HEK293 (cell line): ENCODE measurements around the gene LPP.

Experiments used
- CTCF ChIA-PET: fragments of 350-600 bp; formaldehyde crosslinking; extraction: SDS; loops from one replicate; lab custom pipeline; 2021; ENCODE audit warnings: antibody characterized with exemption; lab: Yijun Ruan, JAX
- POLR2A ChIA-PET: fragments of 300-600 bp; formaldehyde crosslinking; extraction: SDS; loops from one replicate; lab custom pipeline; 2020; ENCODE audit warnings: antibody characterized with exemption, inconsistent platforms; lab: Yijun Ruan, JAX
- H3K27ac ChIP-seq: fragments of 200-500 bp; sonication (Bioruptor generic); 2 replicates; pipeline ENCODE4 v1.5.1; 2014; ENCODE audit warnings: low read depth, low read length, control low read depth, inconsistent platforms; ENCODE audit errors: extremely low read depth
- H3K36me3 ChIP-seq, 2 experiments: fragments of 200-500 bp in 1 of 2; sonication (Bioruptor generic) in 1 of 2; 1 replicate in 1 of 2; 2 replicates in 1 of 2; pipeline ENCODE4 v1.5.1; 2014 to 2017; ENCODE audit warnings: inconsistent platforms in 2 of 2, low read length in 2 of 2; ENCODE audit not compliant: control insufficient read depth in 2 of 2, insufficient read depth in 1 of 2
- H3K4me1 ChIP-seq: fragments of 200-500 bp; sonication (Bioruptor generic); 2 replicates; pipeline ENCODE4 v1.5.1; 2014; ENCODE audit warnings: mild to moderate bottlenecking, low read length, inconsistent platforms; ENCODE audit not compliant: control insufficient read depth, insufficient read depth
- H3K4me3 ChIP-seq: 2 replicates; pipeline ENCODE4 v1.5.1; 2011; ENCODE audit warnings: low read depth, mild to moderate bottlenecking, control low read depth, low read length, moderate library complexity
- H3K9me3 ChIP-seq: fragments of 200-500 bp; sonication (Bioruptor generic); 2 replicates; pipeline ENCODE4 v1.5.1; 2014; ENCODE audit warnings: low read depth, low read length, inconsistent platforms; ENCODE audit not compliant: control insufficient read depth, insufficient read depth
- BCL11B ChIP-seq: fragments of 450-650 bp; formaldehyde crosslinking; IDR thresholded peaks from 2 replicates; pipeline ENCODE4 v1.5.1; 2016; ENCODE audit warnings: low read depth, missing biosample characterization, missing genetic modification characterization
- HOXC10 ChIP-seq: sonication (generic); formaldehyde crosslinking; IDR thresholded peaks from 2 replicates; pipeline ENCODE4 v1.8.1; 2023; ENCODE audit warnings: mild to moderate bottlenecking, missing genetic modification reagents
- KLF8 ChIP-seq: fragments of 450-650 bp; formaldehyde crosslinking; IDR thresholded peaks from 2 replicates; pipeline ENCODE4 v1.5.1; 2016; ENCODE audit warnings: missing biosample characterization, missing genetic modification characterization
- MYNN ChIP-seq: fragments of 450-650 bp; formaldehyde crosslinking; IDR thresholded peaks from 2 replicates; pipeline ENCODE4 v1.5.1; 2016; ENCODE audit warnings: missing biosample characterization, missing genetic modification characterization, borderline replicate concordance
- SCRT1 ChIP-seq: fragments of 450-650 bp; formaldehyde crosslinking; IDR thresholded peaks from 2 replicates; pipeline ENCODE4 v1.5.1; 2016; ENCODE audit warnings: missing biosample characterization, missing genetic modification characterization, borderline replicate concordance
- SETDB1 ChIP-seq: IDR thresholded peaks from one replicate; pipeline ENCODE4 v1.6.1; 2017; ENCODE audit warnings: mild to moderate bottlenecking, low read length, moderate library complexity, mixed read lengths; ENCODE audit not compliant: insufficient read length
- ZFP37 ChIP-seq: fragments of 450-650 bp; formaldehyde crosslinking; IDR thresholded peaks from 2 replicates; pipeline ENCODE4 v1.5.1; 2016; ENCODE audit warnings: missing biosample characterization, missing genetic modification characterization
- ZIC2 ChIP-seq: fragments of 450-650 bp; formaldehyde crosslinking; IDR thresholded peaks from 2 replicates; pipeline ENCODE4 v1.5.1; 2016; ENCODE audit warnings: missing biosample characterization, missing genetic modification characterization
- ZNF175 ChIP-seq: fragments of 450-650 bp; formaldehyde crosslinking; IDR thresholded peaks from 2 replicates; pipeline ENCODE4 v1.5.1; 2016; ENCODE audit warnings: missing biosample characterization, missing genetic modification characterization
- ZNF394 ChIP-seq: fragments of 450-650 bp; formaldehyde crosslinking; IDR thresholded peaks from 2 replicates; pipeline ENCODE4 v1.5.1; 2016; ENCODE audit warnings: missing biosample characterization, missing genetic modification characterization, mild to moderate bottlenecking, moderate library complexity, borderline replicate concordance
- ZNF473 ChIP-seq: fragments of 450-650 bp; formaldehyde crosslinking; IDR thresholded peaks from 2 replicates; pipeline ENCODE4 v1.5.1; 2017; ENCODE audit warnings: missing biosample characterization, missing genetic modification characterization
- ZNF658 ChIP-seq: fragments of 450-650 bp; formaldehyde crosslinking; IDR thresholded peaks from 2 replicates; pipeline ENCODE4; 2016; ENCODE audit warnings: missing biosample characterization, missing genetic modification characterization
- ZNF664 ChIP-seq: fragments of 450-650 bp; formaldehyde crosslinking; IDR thresholded peaks from 2 replicates; pipeline ENCODE4 v1.5.1; 2016; ENCODE audit warnings: missing biosample characterization, missing genetic modification characterization
- ZNF747 ChIP-seq: fragments of 450-650 bp; formaldehyde crosslinking; IDR thresholded peaks from 2 replicates; pipeline ENCODE4 v1.5.1; 2016; ENCODE audit warnings: missing biosample characterization, missing genetic modification characterization
- ZSCAN16 ChIP-seq: fragments of 450-650 bp; formaldehyde crosslinking; IDR thresholded peaks from 2 replicates; pipeline ENCODE4 v1.5.1; 2016; ENCODE audit warnings: missing biosample characterization, missing genetic modification characterization
- TF ChIP-seq, protein P1 (sequence below): fragments of 450-650 bp; formaldehyde crosslinking; IDR thresholded peaks from 2 replicates; pipeline ENCODE4 v1.5.1; 2017; ENCODE audit warnings: missing biosample characterization, missing genetic modification characterization
- TF ChIP-seq, protein P2 (sequence below): fragments of 450-650 bp; formaldehyde crosslinking; IDR thresholded peaks from 2 replicates; pipeline ENCODE4 v1.5.1; 2016; ENCODE audit warnings: missing biosample characterization, missing genetic modification characterization
- TF ChIP-seq, protein P3 (sequence below): fragments of 450-650 bp; IDR thresholded peaks from 2 replicates; pipeline ENCODE4 v1.5.1; 2018; ENCODE audit warnings: missing biosample characterization, mild to moderate bottlenecking, missing genetic modification characterization
- TF ChIP-seq, protein P4 (sequence below): fragments of 450-650 bp; formaldehyde crosslinking; IDR thresholded peaks from 2 replicates; pipeline ENCODE4 v1.5.1; 2016; ENCODE audit warnings: missing biosample characterization, missing genetic modification characterization

The LPP gene

DNA sequence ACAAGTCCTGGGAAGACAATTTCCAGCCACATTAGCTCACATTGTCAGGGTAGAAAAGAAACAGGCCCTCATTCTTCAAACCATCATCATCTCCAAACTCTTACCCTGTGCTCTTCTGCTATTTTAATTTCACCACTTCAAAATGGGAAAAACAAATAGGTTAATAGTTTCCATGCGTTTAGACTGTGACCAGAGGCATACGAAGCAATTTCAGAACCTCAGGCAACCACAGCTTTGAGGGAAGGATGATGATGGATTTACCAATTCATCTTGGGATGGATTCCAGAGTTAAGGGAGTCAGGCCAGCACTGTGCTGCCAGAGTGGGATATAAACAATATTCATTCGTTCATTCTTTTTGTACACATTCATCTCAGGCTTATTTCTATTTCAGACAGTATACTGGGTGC lies 710.0 kb downstream of the LPP start:
- H3K27ac ChIP-seq: no peak overlapping the region
- no peak overlapping the region for H3K4me3 ChIP-seq
- peaks cover 0 to 6% of the 10 kb centered on the region in 2 experiments; a peak in 1 of 3 replicates for H3K36me3 ChIP-seq
- CTCF ChIA-PET: interaction anchor here (0.6 to 0.7 kb wide), 2 partner anchors 95 to 1032 kb away, joined by 3 read pairs; no protein-coding TSS in a partner anchor
- POLR2A ChIA-PET: no interaction called here
- no peaks in the 10 kb centered on the region for H3K9me3 ChIP-seq
- TF ChIP-seq, protein P1, sequence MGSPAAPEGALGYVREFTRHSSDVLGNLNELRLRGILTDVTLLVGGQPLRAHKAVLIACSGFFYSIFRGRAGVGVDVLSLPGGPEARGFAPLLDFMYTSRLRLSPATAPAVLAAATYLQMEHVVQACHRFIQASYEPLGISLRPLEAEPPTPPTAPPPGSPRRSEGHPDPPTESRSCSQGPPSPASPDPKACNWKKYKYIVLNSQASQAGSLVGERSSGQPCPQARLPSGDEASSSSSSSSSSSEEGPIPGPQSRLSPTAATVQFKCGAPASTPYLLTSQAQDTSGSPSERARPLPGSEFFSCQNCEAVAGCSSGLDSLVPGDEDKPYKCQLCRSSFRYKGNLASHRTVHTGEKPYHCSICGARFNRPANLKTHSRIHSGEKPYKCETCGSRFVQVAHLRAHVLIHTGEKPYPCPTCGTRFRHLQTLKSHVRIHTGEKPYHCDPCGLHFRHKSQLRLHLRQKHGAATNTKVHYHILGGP (tag by site-specific recombination): no peak
- TF ChIP-seq ZNF473 (tag by site-specific recombination) (no peak), SCRT1 (tag by site-specific recombination) (no peak), ZIC2 (tag by site-specific recombination) (no peak), ZNF747 (tag by site-specific recombination) (no peak), ZNF394 (tag by site-specific recombination) (no peak), MYNN (tag by site-specific recombination) (no peak), ZSCAN16 (no peak), KLF8 (tag by site-specific recombination) (no peak), ZNF658 (tag by site-specific recombination) (no peak), BCL11B (tag by site-specific recombination) (no peak), HOXC10 (CRISPR knock-in tag) (no peak), ZNF175 (tag by site-specific recombination) (no peak), SETDB1 (no peak), ZNF664 (tag by site-specific recombination) (no peak)
- TF ChIP-seq, protein P2, sequence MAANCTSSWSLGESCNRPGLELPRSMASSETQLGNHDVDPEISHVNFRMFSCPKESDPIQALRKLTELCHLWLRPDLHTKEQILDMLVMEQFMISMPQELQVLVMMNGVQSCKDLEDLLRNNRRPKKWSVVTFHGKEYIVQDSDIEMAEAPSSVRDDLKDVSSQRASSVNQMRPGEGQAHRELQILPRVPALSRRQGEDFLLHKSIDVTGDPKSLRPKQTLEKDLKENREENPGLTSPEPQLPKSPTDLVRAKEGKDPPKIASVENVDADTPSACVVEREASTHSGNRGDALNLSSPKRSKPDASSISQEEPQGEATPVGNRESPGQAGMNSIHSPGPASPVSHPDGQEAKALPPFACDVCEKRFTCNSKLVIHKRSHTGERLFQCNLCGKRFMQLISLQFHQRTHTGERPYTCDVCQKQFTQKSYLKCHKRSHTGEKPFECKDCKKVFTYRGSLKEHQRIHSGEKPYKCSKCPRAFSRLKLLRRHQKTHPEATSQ (tag by site-specific recombination): no peak
- TF ChIP-seq, protein P3, sequence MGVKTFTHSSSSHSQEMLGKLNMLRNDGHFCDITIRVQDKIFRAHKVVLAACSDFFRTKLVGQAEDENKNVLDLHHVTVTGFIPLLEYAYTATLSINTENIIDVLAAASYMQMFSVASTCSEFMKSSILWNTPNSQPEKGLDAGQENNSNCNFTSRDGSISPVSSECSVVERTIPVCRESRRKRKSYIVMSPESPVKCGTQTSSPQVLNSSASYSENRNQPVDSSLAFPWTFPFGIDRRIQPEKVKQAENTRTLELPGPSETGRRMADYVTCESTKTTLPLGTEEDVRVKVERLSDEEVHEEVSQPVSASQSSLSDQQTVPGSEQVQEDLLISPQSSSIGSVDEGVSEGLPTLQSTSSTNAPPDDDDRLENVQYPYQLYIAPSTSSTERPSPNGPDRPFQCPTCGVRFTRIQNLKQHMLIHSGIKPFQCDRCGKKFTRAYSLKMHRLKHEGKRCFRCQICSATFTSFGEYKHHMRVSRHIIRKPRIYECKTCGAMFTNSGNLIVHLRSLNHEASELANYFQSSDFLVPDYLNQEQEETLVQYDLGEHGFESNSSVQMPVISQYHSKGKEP (tag by site-specific recombination): no peak
- H3K4me1 ChIP-seq: no peaks in the 10 kb centered on the region

- no peak for TF ChIP-seq ZFP37 (tag by site-specific recombination)
- TF ChIP-seq, protein P4, sequence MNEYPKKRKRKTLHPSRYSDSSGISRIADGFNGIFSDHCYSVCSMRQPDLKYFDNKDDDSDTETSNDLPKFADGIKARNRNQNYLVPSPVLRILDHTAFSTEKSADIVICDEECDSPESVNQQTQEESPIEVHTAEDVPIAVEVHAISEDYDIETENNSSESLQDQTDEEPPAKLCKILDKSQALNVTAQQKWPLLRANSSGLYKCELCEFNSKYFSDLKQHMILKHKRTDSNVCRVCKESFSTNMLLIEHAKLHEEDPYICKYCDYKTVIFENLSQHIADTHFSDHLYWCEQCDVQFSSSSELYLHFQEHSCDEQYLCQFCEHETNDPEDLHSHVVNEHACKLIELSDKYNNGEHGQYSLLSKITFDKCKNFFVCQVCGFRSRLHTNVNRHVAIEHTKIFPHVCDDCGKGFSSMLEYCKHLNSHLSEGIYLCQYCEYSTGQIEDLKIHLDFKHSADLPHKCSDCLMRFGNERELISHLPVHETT (tag by site-specific recombination): no peak
- TF ChIP-seq, all 188 proteins: peak for 0
- POLR2A ChIA-PET: no interaction called here
- Histone ChIP-seq H3K9me3 (no peaks in the 10 kb centered on the region), H3K4me3 (no peak overlapping the region), H3K27ac (no peak overlapping the region), H3K36me3 (peaks cover 0 to 6% of the 10 kb centered on the region in 2 experiments; a peak in 1 of 3 replicates), H3K4me1 (no peaks in the 10 kb centered on the region)
- CTCF ChIA-PET: no interaction called here
These were observed 713.8 kb downstream of the LPP start for GRCh38 chr3:188867691-188868265.
